Measurements from ENCODE around the gene MMP24. TPM values are rescaled to one million over a fixed set of nuclear protein-coding genes. Genes with fewer than 3 reads are reported as not detected.
A peak's percentile ranks its signal among the peaks of the same experiment; 100 is the strongest.
"Not testable (repeated sequence)": the region's sequence is repeated elsewhere in the genome, so short reads cannot be mapped to it uniquely, and the experiment has no call there.

The MMP24 gene
- total RNA-seq, 1 experiment from 2014 or later, result 0.91 TPM

- Histone ChIP-seq H4K20me1 (ENCODE audit: low read length) (no peaks in the 10 kb centered on the region), H2AFZ (ENCODE audit: low read length) (no peak overlapping the region), H3K79me2 (ENCODE audit: low read length) (no peaks in the 10 kb centered on the region), H3K9me2 (replicated peaks; ENCODE audit: low read length) (no peaks in the 10 kb centered on the region), H3K36me3 (ENCODE audit: low read depth, low read length) (no peaks in the 10 kb centered on the region), H3K27me3 (ENCODE audit: low read length) (no peaks in the 10 kb centered on the region), H3K9me3 (ENCODE audit: low read length) (peaks cover 6% of the 10 kb centered on the region), H3K27ac (ENCODE audit: low read length) (peak overlapping the region; percentile 18; the same call in 1 of the 2 replicates), H3F3A (ENCODE audit: low read length, unreplicated experiment) (no peaks in the 10 kb centered on the region), H3K9ac (ENCODE audit: low read length) (no peak overlapping the region), H3K4me1 (ENCODE audit: insufficient read depth, low read length) (peaks cover 27% of the 10 kb centered on the region), H3K4me2 (ENCODE audit: low read length) (peak overlapping the region; percentile 23), H3K4me3 (ENCODE audit: low read length) (no peak overlapping the region)
- no peak for DNase-seq
- intact Hi-C loops (cut with micrococcal nuclease), result loop anchor here (1.0 kb wide), 1 partner anchor 44 kb away; the partner anchor contains the start of gene EDEM2
- POLR2A ChIA-PET (ENCODE audit: unreplicated experiment), result no interaction called here
- CTCF ChIA-PET, result no interaction called here
- TF ChIP-seq EZH2 (IDR thresholded peaks at IDR 0.05; ENCODE audit: low read length, unreplicated experiment) (no peak), EZH2phosphoT487 (IDR thresholded peaks at IDR 0.05; ENCODE audit: borderline replicate concordance, low read length) (no peak), CTCF (conservative IDR thresholded peaks at IDR 0.05; ENCODE audit: low read depth, low read length) (no peak)
- BruUV-seq (replicated peaks), result no TSS peak
- ATAC-seq, result no peak
Observed at GRCh38 chr20:35191419-35192117, 34.9 kb upstream of the MMP24 start.

- no TSS peak for BruUV-seq (replicated peaks)
- intact Hi-C loops (cut with micrococcal nuclease), result loop anchor here (1.0 kb wide), 1 partner anchor 45 kb away; the partner anchor contains the start of gene EDEM2
- Histone ChIP-seq H3K27ac (ENCODE audit: low read length) (0 out of 2 replicates have a peak overlapping the region, but pooled peaks have one; percentile 18), H3K4me2 (ENCODE audit: low read length) (peak overlapping the region; percentile 23), H2AFZ (ENCODE audit: low read length) (no peak overlapping the region), H3K4me3 (ENCODE audit: low read length) (no peak overlapping the region), H3K79me2 (ENCODE audit: low read length) (no peaks in the 10 kb centered on the region), H3F3A (ENCODE audit: low read length, unreplicated experiment) (no peaks in the 10 kb centered on the region), H3K9me3 (ENCODE audit: low read length) (peaks cover 11% of the 10 kb centered on the region), H3K36me3 (ENCODE audit: low read depth, low read length) (no peaks in the 10 kb centered on the region), H3K9ac (ENCODE audit: low read length) (no peak overlapping the region), H4K20me1 (ENCODE audit: low read length) (no peaks in the 10 kb centered on the region), H3K27me3 (ENCODE audit: low read length) (no peaks in the 10 kb centered on the region), H3K4me1 (ENCODE audit: insufficient read depth, low read length) (peaks cover 27% of the 10 kb centered on the region), H3K9me2 (replicated peaks; ENCODE audit: low read length) (no peaks in the 10 kb centered on the region)
- ATAC-seq (peak; percentile 94), DNase-seq (peak; percentile 88)
- POLR2A ChIA-PET (ENCODE audit: unreplicated experiment), result interaction anchor here (0.6 kb wide), 1 partner anchor 760 kb away, joined by 3 read pairs; no protein-coding TSS in a partner anchor
- no peak for TF ChIP-seq EZH2phosphoT487 (IDR thresholded peaks at IDR 0.05; ENCODE audit: borderline replicate concordance, low read length)
- no peak for TF ChIP-seq CTCF (conservative IDR thresholded peaks at IDR 0.05; ENCODE audit: low read depth, low read length)
- TF ChIP-seq EZH2 (IDR thresholded peaks at IDR 0.05; ENCODE audit: low read length, unreplicated experiment), result no peak
- CTCF ChIA-PET, result interaction anchor here (1.1 kb wide), 1 partner anchor 47 kb away, joined by 5 read pairs; no protein-coding TSS in a partner anchor
Observed at GRCh38 chr20:35192118-35192872, 34.2 kb upstream of the MMP24 start.

GRCh38 chr20:35193031-35193791, 33.3 kb upstream of the MMP24 start:
- peak overlapping the region; percentile 14; the same call in 1 of the 2 replicates for H3K4me2 ChIP-seq (ENCODE audit: low read length)
- POLR2A ChIA-PET (ENCODE audit: unreplicated experiment), result interaction anchor here (0.6 kb wide), 1 partner anchor 759 kb away, joined by 3 read pairs; no protein-coding TSS in a partner anchor
- DNase-seq (peak; percentile 61), ATAC-seq (peak; percentile 23; the same call in 1 of the 2 replicates)
- H2AFZ ChIP-seq (ENCODE audit: low read length); H3K36me3 ChIP-seq (ENCODE audit: low read depth, low read length); H3K4me3 ChIP-seq (ENCODE audit: low read length); H3K79me2 ChIP-seq (ENCODE audit: low read length); H3K9me2 ChIP-seq (replicated peaks; ENCODE audit: low read length); H3K9ac ChIP-seq (ENCODE audit: low read length); H3F3A ChIP-seq (ENCODE audit: low read length, unreplicated experiment); BruUV-seq (replicated peaks); H4K20me1 ChIP-seq (ENCODE audit: low read length); H3K27ac ChIP-seq (ENCODE audit: low read length); H3K27me3 ChIP-seq (ENCODE audit: low read length); intact Hi-C loops (cut with micrococcal nuclease): not testable (repeated sequence)
- H3K9me3 ChIP-seq (ENCODE audit: low read length), result peaks cover 11% of the 10 kb centered on the region
- CTCF ChIA-PET, result interaction anchor here (1.1 to 1.5 kb wide), 2 partner anchors 15 to 48 kb away, joined by 4 to 5 read pairs; no protein-coding TSS in a partner anchor
- peaks cover 27% of the 10 kb centered on the region for H3K4me1 ChIP-seq (ENCODE audit: insufficient read depth, low read length)

Data from PC-3 (cell line).